H9 (cell line): ENCODE data around the gene SMCHD1. TPM values are rescaled to one million over a fixed set of nuclear protein-coding genes. Genes with fewer than 3 reads are reported as not detected.

ENCODE experiments used
- DNase-seq: peaks from one replicate; pipeline ENCODE4 v3.0.0-alpha.2; 2017
- H2AFZ ChIP-seq: one replicate; pipeline ENCODE4 v1.6.1; 2013; ENCODE audit warnings: mild to moderate bottlenecking, low read length, control low read depth, moderate library complexity
- H2AK5ac ChIP-seq: 2 replicates; pipeline ENCODE4 v1.6.1; 2013; ENCODE audit warnings: low read length, control low read depth, mixed read lengths; ENCODE audit not compliant: insufficient read length
- H2BK120ac ChIP-seq: one replicate; pipeline ENCODE4 v1.6.1; 2013; ENCODE audit warnings: low read depth, mild to moderate bottlenecking, low read length, control low read depth, inconsistent platforms; ENCODE audit not compliant: poor library complexity, severe bottlenecking
- H2BK12ac ChIP-seq: 2 replicates; pipeline ENCODE4 v1.6.1; 2013; ENCODE audit warnings: low read length, control low read depth, mixed read lengths, low read depth; ENCODE audit not compliant: insufficient read length
- H2BK15ac ChIP-seq: 2 replicates; pipeline ENCODE4 v1.6.1; 2013; ENCODE audit warnings: low read depth, low read length, control low read depth
- H2BK20ac ChIP-seq: one replicate; pipeline ENCODE4 v1.6.1; 2013; ENCODE audit warnings: low read depth, mild to moderate bottlenecking, low read length, control low read depth, inconsistent platforms; ENCODE audit not compliant: poor library complexity, severe bottlenecking
- H2BK5ac ChIP-seq: 2 replicates; pipeline ENCODE4 v1.6.1; 2013; ENCODE audit warnings: low read length, control low read depth, mixed read lengths; ENCODE audit not compliant: insufficient read length
- H3K14ac ChIP-seq: 2 replicates; pipeline ENCODE4 v1.6.1; 2013; ENCODE audit warnings: low read length, control low read depth; ENCODE audit not compliant: insufficient read depth
- H3K18ac ChIP-seq: 2 replicates; pipeline ENCODE4 v1.6.1; 2013; ENCODE audit warnings: low read depth, mild to moderate bottlenecking, mixed read lengths, low read length, control low read depth; ENCODE audit not compliant: insufficient read length
- H3K23ac ChIP-seq: 2 replicates; pipeline ENCODE4 v1.6.1; 2013; ENCODE audit warnings: low read length, control low read depth, mixed read lengths, low read depth; ENCODE audit not compliant: insufficient read length
- H3K23me2 ChIP-seq: 2 replicates; pipeline ENCODE4 v1.6.1; 2013; ENCODE audit warnings: low read depth, mild to moderate bottlenecking, mixed read lengths, low read length, control low read depth; ENCODE audit not compliant: insufficient read length, poor library complexity, severe bottlenecking
- H3K27ac ChIP-seq: 2 replicates; pipeline ENCODE4 v1.5.1; 2013; ENCODE audit warnings: low read length, control low read depth, mixed read lengths, low read depth; ENCODE audit not compliant: insufficient read length
- H3K27me3 ChIP-seq: 2 replicates; pipeline ENCODE4 v1.6.1; 2013; ENCODE audit warnings: low read length, control low read depth, inconsistent platforms; ENCODE audit not compliant: insufficient read depth
- H3K4ac ChIP-seq: 2 replicates; pipeline ENCODE4 v1.6.1; 2013; ENCODE audit warnings: low read depth, mild to moderate bottlenecking, control low read depth, inconsistent platforms, low read length, moderate library complexity
- H3K4me1 ChIP-seq: 2 replicates; pipeline ENCODE4 v1.6.1; 2013; ENCODE audit warnings: low read length, control low read depth, inconsistent platforms; ENCODE audit not compliant: insufficient read depth
- H3K4me2 ChIP-seq: 2 replicates; pipeline ENCODE4 v1.6.1; 2013; ENCODE audit warnings: low read length, control low read depth, mixed read lengths; ENCODE audit not compliant: insufficient read length, insufficient read depth
- H3K56ac ChIP-seq: 2 replicates; pipeline ENCODE4 v1.6.1; 2013; ENCODE audit warnings: low read depth, mild to moderate bottlenecking, mixed read lengths, low read length, control low read depth; ENCODE audit not compliant: insufficient read length
- H3K79me1 ChIP-seq: 2 replicates; pipeline ENCODE4 v1.6.1; 2013; ENCODE audit warnings: low read depth, mild to moderate bottlenecking, moderate library complexity, low read length, control low read depth, inconsistent platforms; ENCODE audit not compliant: insufficient read depth, poor library complexity, severe bottlenecking
- H3K79me2 ChIP-seq: 2 replicates; pipeline ENCODE4 v1.6.1; 2013; ENCODE audit warnings: low read length, control low read depth, inconsistent platforms; ENCODE audit not compliant: insufficient read depth
- H3K9ac ChIP-seq: 2 replicates; pipeline ENCODE4 v1.6.1; 2013; ENCODE audit warnings: low read length, control low read depth, mixed read lengths; ENCODE audit not compliant: insufficient read length; ENCODE audit errors: extremely low read depth
- H3K9me3 ChIP-seq: one replicate; pipeline ENCODE4 v1.6.1; 2013; ENCODE audit warnings: low read depth, low read length, inconsistent platforms; ENCODE audit not compliant: control insufficient read depth
- H3T11ph ChIP-seq: one replicate; pipeline ENCODE4 v1.6.1; 2013; ENCODE audit warnings: mild to moderate bottlenecking, low read length, control low read depth, inconsistent platforms
- H4K20me1 ChIP-seq: one replicate; pipeline ENCODE4 v1.6.1; 2013; ENCODE audit not compliant: control insufficient read depth, insufficient read length, insufficient read depth
- H4K5ac ChIP-seq: 2 replicates; pipeline ENCODE4 v1.6.1; 2013; ENCODE audit warnings: low read depth, mild to moderate bottlenecking, mixed read lengths, low read length, control low read depth; ENCODE audit not compliant: insufficient read length
- H4K8ac ChIP-seq: replicated peaks from 2 replicates; pipeline ENCODE4 v1.6.1; 2013; ENCODE audit warnings: low read length, control low read depth, mixed read lengths, low read depth; ENCODE audit not compliant: insufficient read length
- H4K91ac ChIP-seq: 2 replicates; pipeline ENCODE4 v1.6.1; 2013; ENCODE audit warnings: low read depth, mild to moderate bottlenecking, moderate library complexity, mixed read lengths, low read length, control low read depth; ENCODE audit not compliant: insufficient read length
- H3K27ac Mint-ChIP-seq, 3 experiments: 2 replicates in 2 of 3; 3 replicates in 1 of 3; pipeline ENCODE4 v1.8.0; 2020 to 2021; ENCODE audit warnings: mixed read lengths in 3 of 3, mild to moderate bottlenecking in 1 of 3, moderate library complexity in 1 of 3
- H3K27me3 Mint-ChIP-seq: 2 replicates; pipeline ENCODE4 v1.8.0; 2021; ENCODE audit warnings: low read depth, mild to moderate bottlenecking, moderate library complexity, mixed read lengths
- H3K36me3 Mint-ChIP-seq, 3 experiments: 2 replicates in 2 of 3; 3 replicates in 1 of 3; pipeline ENCODE4 v1.8.0; 2020 to 2021; ENCODE audit warnings: low read depth in 3 of 3, mixed read lengths in 3 of 3; ENCODE audit not compliant: insufficient read depth in 1 of 3
- H3K4me1 Mint-ChIP-seq, 2 experiments: 2 replicates each; pipeline ENCODE4 v1.8.0; 2020; ENCODE audit warnings: mixed read lengths in 2 of 2
- H3K4me3 Mint-ChIP-seq, 2 experiments: 2 replicates in 1 of 2; 3 replicates in 1 of 2; pipeline ENCODE4 v1.8.0; 2020 to 2021; ENCODE audit warnings: mild to moderate bottlenecking in 2 of 2, mixed read lengths in 2 of 2, moderate library complexity in 1 of 2
- H3K9me3 Mint-ChIP-seq, 2 experiments: 2 replicates in 1 of 2; 3 replicates in 1 of 2; pipeline ENCODE4 v1.8.0; 2020; ENCODE audit warnings: mild to moderate bottlenecking in 2 of 2, mixed read lengths in 2 of 2, moderate library complexity in 1 of 2
- CTCF ChIP-seq: fragments of 200-600 bp; sonication (generic); conservative IDR thresholded peaks from 3 replicates; pipeline ENCODE4 v1.8.0; 2021; ENCODE audit warnings: antibody characterized with exemption, mild to moderate bottlenecking
- total RNA-seq: library from RNA; stranded (reverse); gene quantifications from 2 replicates; pipeline ENCODE4 v1.2.1, GENCODE V29; 2021

SMCHD1 gene
- total RNA-seq, 1 experiment from 2014 or later = 53.5 TPM

DNA sequence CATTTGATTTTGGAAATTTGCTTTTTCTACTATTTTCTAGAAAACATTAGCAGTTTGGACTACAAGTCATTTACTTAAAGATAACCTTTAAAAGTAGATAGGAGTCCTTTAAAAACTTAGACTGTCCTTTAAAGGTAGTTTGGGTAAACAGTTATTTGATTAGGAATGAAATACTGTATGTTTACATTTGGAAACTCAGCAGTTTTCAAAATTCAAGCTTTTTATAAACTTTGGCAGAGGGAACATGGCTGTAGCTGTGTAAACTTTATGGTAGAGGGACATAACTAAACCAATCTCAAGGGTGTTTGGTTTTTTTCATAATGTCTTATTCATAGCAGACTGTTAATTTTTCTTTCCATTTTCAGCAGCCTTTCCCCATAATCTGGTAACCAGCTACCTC lies 90.7 kb downstream of the SMCHD1 start:
- no peak overlapping the region for H4K91ac ChIP-seq
- H3K23me2 ChIP-seq = no peaks in the 10 kb centered on the region
- H3K27ac ChIP-seq = no peak overlapping the region
- no peaks in the 10 kb centered on the region for H3K9me3 Mint-ChIP-seq
- TF ChIP-seq CTCF = no peak
- no peaks in the 10 kb centered on the region for H4K20me1 ChIP-seq
- no peaks in the 10 kb centered on the region for H3K4me1 ChIP-seq
- no peaks in the 10 kb centered on the region for H3K79me2 ChIP-seq
- no peak overlapping the region for H2BK20ac ChIP-seq
- H3K79me1 ChIP-seq = no peaks in the 10 kb centered on the region
- no peak overlapping the region for H2BK12ac ChIP-seq
- H4K8ac ChIP-seq = no peak overlapping the region
- H2BK120ac ChIP-seq = no peak overlapping the region
- no peak overlapping the region for H3K9ac ChIP-seq
- H4K5ac ChIP-seq = no peak overlapping the region
- H2BK5ac ChIP-seq = no peak overlapping the region
- no peak overlapping the region for H2AFZ ChIP-seq
- H3K27me3 ChIP-seq = no peaks in the 10 kb centered on the region
- no peaks in the 10 kb centered on the region for H3K4me1 Mint-ChIP-seq
- H3K9me3 ChIP-seq = no peaks in the 10 kb centered on the region
- no peak overlapping the region for H3K27ac Mint-ChIP-seq
- H2BK15ac ChIP-seq = no peak overlapping the region
- no peak for DNase-seq
- no peak overlapping the region for H3K18ac ChIP-seq
- no peak overlapping the region for H3T11ph ChIP-seq
- no peaks in the 10 kb centered on the region for H3K27me3 Mint-ChIP-seq
- H3K23ac ChIP-seq = no peak overlapping the region
- H3K4me2 ChIP-seq = no peak overlapping the region
- H2AK5ac ChIP-seq = no peak overlapping the region
- H3K56ac ChIP-seq = no peak overlapping the region
- H3K4ac ChIP-seq = no peak overlapping the region
- H3K4me3 Mint-ChIP-seq = no peak overlapping the region
- H3K36me3 Mint-ChIP-seq = peaks cover 5 to 61% (median 36%) of the 10 kb centered on the region in 3 experiments; a peak in 6 of 7 replicates
- H3K14ac ChIP-seq = no peak overlapping the region
